NCI-H526 treated with DMSO at 0.1 percent for 48 hours (cell line): ENCODE measurements around the gene CH25H.

Experiments
- DNase-seq: peaks from one replicate; lab custom pipeline; 2025; lab: John Stamatoyannopoulos, UW

The CH25H gene

GRCh38 chr10:89228962-89229361 lies 21.8 kb upstream of the CH25H start:
- DNase-seq, result no peak

GRCh38 chr10:89228146-89228545 lies 21.0 kb upstream of the CH25H start:
- DNase-seq, result no peak

GRCh38 chr10:89226891-89227290 lies 19.8 kb upstream of the CH25H start:
- DNase-seq, result no peak

- DNase-seq, result no peak
Measured at GRCh38 chr10:89224739-89225443, 17.8 kb upstream of the CH25H start.

GRCh38 chr10:89221919-89222318 lies 14.8 kb upstream of the CH25H start:
- DNase-seq, result no peak

- no peak for DNase-seq
Measured at GRCh38 chr10:89219513-89220218, 12.5 kb upstream of the CH25H start.

- peak; percentile 18 for DNase-seq
Measured at GRCh38 chr10:89217057-89217990, 10.2 kb upstream of the CH25H start.

GRCh38 chr10:89216056-89216455 lies 8.9 kb upstream of the CH25H start:
- DNase-seq, result no peak

- DNase-seq, result no peak
Measured at GRCh38 chr10:89215511-89215910, 8.4 kb upstream of the CH25H start.

GRCh38 chr10:89214566-89215165 lies 7.5 kb upstream of the CH25H start:
- DNase-seq, result no peak

GRCh38 chr10:89213191-89213808 lies 6.2 kb upstream of the CH25H start:
- DNase-seq, result peak; percentile 15

GRCh38 chr10:89210794-89211425 lies 3.8 kb upstream of the CH25H start:
- DNase-seq, result no peak

GRCh38 chr10:89209718-89210117 lies 2.6 kb upstream of the CH25H start:
- no peak for DNase-seq

GRCh38 chr10:89207801-89208551 lies 859 bp upstream of the CH25H start:
- no peak for DNase-seq

- no peak for DNase-seq
Measured at GRCh38 chr10:89206402-89207180, 526 bp downstream of the CH25H start.

- DNase-seq, result no peak
Measured at GRCh38 chr10:89204621-89205185, 2.4 kb downstream of the CH25H start.

GRCh38 chr10:89203237-89203636 lies 3.9 kb downstream of the CH25H start:
- no peak for DNase-seq

- no peak for DNase-seq
Measured at GRCh38 chr10:89202033-89202425, 5.1 kb downstream of the CH25H start.

GRCh38 chr10:89201345-89202032 lies 5.6 kb downstream of the CH25H start:
- DNase-seq, result no peak
